Eye (tissue), 1 donor: ENCODE data around the gene GLB1L3.
A peak's percentile ranks its signal among the peaks of the same experiment; 100 is the strongest.
"Not testable (repeated sequence)": the region's sequence is repeated elsewhere in the genome, so short reads cannot be mapped to it uniquely, and the experiment has no call there.

Experiments used
- DNase-seq: peaks from one replicate; pipeline ENCODE4 v3.0.0-alpha.2; 2015

The GLB1L3 gene

DNA sequence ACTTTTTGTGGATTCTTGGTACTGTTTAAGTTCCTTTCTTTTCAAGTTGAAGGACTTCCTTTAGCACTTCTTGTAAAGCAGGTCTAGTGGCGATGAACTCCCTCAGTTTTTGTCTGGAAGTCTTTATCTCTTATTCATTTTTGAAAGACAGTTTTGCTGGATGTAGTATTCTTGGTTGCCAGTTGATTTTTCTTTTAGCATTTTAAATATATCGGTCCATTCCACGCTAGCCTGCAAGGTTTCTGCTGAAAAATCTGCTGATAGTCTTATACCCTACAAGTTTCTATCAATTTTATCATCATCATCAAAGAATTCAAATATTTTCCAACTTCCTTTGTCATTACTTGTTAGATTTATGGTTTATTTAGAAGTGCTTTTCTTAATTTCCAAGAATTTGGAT lies 40.9 kb downstream of the GLB1L3 start:
- DNase-seq = no peak

GRCh38 chr11:134321373-134321772 lies 45.2 kb downstream of the GLB1L3 start:
- not testable (repeated sequence) for DNase-seq

GRCh38 chr11:134322553-134322952 lies 46.4 kb downstream of the GLB1L3 start:
- DNase-seq = no peak

DNA sequence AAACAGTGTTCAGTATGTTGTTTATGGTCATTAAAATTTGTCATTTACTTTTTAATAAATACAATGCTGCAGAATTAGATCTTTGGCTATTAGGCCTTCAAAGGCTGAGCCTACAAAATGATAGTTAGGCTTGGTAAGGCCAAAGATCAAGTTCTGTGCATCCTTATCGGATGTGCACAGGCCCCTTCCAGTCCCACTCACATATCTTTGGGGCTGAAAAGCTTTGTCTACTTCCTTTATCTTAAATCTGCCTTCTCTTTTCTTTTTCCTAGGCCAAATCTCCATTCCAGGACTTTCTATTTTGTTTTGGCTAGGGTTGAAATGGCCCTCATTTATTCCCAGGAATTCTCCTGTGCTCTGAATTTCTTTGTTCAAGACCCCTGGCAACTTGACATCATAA lies 52.3 kb downstream of the GLB1L3 start:
- DNase-seq = no peak

GRCh38 chr11:134330611-134331353 lies 54.6 kb downstream of the GLB1L3 start:
- DNase-seq = peak; percentile 52

DNA sequence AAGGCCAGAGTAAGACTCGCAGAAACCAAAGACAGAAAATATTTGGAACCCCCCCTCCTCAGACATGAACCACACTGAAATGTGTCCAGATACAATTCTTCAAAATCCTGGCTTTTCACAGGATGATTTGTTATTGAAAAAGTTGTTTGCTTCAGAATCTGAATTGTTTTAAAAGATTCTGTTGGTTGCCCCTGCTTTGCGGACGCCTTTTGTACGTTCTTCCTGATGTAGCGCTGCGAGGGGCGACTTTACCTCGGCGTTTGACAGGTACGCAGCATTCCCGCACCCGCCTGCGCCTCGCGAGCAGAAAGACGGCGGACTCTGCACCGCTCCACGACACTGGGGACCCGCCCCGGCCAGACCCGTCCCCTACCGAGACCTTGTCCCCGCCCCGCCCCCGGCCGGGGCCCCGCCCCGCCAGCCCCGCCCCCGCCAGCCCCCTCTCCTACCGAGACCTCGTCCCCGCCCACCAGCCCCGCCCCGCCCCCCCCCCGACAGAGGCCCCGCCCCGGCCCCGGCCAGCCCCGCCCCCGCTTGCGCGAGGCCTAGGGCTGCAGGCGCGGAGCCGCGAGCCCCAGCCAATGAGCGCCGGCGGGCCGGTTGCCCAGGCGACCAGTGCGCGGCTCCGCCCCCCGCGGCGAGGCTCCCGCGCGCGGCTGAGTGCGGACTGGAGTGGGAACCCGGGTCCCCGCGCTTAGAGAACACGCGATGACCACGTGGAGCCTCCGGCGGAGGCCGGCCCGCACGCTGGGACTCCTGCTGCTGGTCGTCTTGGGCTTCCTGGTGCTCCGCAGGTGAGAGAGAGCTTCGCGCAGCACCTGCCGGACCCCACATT lies 55.4 kb downstream of the GLB1L3 start, which contains the start of gene GLB1L2:
TSS of gene GLB1L2 (plus strand) at position 635 of the 835 bp plus-strand sequence. CDS start at position 709, 74 bp downstream.
- DNase-seq = peak; percentile 87

DNA sequence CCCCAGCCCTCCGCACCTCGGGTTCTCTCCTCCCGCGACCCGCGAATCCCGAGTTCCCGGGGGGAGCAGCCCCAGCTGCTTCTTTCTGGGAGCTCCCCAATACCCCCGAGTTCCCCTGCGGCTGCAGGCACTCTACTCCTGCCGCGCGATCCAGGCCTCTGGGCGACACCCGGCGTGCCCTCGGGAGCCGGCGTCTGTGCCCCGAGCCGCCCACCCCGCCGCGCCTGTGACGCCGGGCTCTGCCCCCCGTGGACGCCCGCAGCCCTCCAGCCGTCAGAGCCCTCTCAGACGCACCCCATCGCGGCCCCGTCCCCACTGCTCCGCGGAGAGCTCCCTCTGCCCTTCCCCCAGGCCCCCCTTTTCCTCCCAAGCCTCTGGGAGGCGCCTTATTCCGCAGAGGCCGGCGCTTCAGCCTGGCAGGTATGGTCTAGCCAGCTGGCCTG lies 56.0 kb downstream of the GLB1L3 start:
- peak; percentile 66 for DNase-seq

- DNase-seq = no peak
Measured at GRCh38 chr11:134332782-134333181, 56.6 kb downstream of the GLB1L3 start.

- DNase-seq = no peak
Measured at GRCh38 chr11:134333312-134333711, 57.1 kb downstream of the GLB1L3 start.

- no peak for DNase-seq
Measured at GRCh38 chr11:134333946-134334345, 57.8 kb downstream of the GLB1L3 start.

DNA sequence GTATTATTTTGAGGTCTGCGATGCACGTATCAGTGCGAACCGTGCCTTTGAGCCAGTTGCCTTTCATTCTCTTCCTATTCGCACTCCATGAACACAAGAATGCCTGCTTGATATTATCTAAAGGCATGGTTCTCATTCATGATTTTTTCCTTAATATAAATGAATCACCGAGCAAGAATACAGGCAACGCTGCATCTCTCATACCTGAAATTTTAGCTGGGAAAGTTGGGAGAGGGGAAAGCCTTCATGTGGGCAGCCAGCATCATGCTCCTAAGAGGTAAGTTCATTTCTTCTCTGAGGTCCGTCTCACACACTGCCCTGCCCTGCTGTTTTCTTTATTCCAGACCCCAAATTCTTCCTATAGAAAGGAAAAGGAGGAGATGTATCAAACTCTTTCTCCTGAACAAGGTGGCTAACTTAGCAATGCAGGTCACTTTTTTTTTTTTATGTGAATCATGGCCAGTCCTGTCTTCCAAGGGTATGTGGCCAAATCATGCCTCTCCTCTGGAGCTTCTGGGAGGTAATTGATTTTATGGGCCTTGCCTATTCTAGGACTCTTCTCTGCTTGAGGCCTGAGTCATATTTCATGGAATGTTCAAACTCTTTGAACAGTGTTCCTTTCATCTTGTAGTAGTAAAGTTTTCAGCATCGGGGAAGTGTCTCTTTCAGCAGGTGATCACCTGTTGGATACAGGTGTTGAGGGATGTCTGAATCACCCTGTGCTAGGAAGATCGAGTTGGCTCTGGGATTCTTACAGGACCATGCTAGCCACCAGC lies 58.8 kb downstream of the GLB1L3 start:
- no peak for DNase-seq

DNA sequence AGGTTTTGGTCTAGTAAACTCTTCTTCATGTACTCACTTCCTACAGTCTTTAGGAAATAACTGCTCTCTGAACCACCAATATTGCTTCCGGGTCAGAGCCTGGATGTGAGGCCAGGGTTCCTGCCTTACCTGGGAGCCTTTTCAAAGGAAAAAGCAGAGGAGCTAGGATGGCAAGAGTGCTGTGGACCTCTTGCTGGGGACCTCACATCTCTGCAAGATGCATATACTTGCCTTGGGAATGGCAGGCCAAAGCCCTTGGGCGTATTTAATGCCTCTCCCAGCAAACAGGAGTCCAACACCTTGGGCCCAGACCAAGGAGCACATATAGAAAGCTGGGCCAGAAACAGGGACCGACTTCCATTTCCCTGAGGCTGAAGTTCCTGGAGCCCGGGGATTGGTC lies 60.9 kb downstream of the GLB1L3 start:
- DNase-seq = no peak

DNA sequence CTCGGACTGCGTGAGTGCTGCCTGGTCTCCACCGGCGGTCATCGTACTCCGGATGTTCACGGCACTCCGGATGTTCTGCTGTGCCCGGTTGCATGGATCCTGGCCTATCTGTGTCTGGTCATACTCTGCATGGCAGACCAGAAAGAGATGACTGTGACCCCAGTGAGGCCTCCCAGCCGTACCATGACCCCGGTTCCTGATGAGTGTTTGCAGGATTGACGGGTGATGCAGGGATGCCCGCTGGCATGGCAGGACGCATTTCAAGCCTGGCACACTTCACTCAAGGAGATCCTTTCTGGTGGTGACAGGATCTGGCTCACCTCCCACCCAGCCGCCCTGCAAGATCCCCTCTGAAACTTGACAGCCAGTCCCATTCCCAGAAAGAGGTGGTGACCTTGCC lies 61.9 kb downstream of the GLB1L3 start:
- no peak for DNase-seq

DNA sequence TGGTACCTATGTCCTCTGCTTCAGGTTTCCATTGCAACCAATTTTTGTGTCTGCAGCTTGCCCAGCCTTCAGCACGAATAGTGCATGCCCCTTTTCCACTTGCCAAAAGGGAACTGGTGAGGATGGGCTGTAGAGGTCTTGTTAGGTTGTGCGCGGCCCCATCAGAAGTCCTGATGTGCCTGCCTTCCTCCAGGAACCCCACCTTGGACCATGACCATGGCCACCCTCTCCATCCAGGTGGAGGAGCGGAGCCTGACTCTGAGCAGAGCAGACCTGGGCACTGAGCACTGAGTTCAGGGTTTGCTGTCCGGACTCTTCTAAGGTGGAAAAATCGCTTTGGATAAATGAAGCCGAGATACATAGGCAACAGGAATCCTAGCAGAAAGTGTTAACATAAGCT lies 62.5 kb downstream of the GLB1L3 start:
- no peak for DNase-seq

DNA sequence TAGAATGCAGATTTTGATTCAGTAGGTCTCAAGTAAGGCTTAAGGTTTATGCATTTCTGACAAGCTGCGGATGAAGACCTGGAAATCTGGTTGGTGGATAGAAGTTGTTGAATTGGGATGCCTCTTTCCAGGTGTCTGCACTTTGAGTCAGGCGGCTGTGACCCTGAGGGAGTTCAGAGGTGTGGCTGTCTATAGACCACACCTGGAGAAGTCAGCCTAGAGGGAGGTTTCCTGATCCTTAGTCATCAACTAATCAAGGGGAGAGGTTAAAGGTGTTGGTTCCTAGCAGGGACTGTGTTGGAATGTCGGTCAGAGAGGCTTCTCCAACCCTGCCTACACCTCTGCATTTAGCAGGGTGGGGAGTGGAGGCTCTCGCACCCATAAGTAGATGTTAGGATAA lies 63.6 kb downstream of the GLB1L3 start:
- no peak for DNase-seq

- no peak for DNase-seq
Measured at GRCh38 chr11:134340354-134340964, 64.3 kb downstream of the GLB1L3 start.

- no peak for DNase-seq
Measured at GRCh38 chr11:134341805-134342571, 65.8 kb downstream of the GLB1L3 start.

DNA sequence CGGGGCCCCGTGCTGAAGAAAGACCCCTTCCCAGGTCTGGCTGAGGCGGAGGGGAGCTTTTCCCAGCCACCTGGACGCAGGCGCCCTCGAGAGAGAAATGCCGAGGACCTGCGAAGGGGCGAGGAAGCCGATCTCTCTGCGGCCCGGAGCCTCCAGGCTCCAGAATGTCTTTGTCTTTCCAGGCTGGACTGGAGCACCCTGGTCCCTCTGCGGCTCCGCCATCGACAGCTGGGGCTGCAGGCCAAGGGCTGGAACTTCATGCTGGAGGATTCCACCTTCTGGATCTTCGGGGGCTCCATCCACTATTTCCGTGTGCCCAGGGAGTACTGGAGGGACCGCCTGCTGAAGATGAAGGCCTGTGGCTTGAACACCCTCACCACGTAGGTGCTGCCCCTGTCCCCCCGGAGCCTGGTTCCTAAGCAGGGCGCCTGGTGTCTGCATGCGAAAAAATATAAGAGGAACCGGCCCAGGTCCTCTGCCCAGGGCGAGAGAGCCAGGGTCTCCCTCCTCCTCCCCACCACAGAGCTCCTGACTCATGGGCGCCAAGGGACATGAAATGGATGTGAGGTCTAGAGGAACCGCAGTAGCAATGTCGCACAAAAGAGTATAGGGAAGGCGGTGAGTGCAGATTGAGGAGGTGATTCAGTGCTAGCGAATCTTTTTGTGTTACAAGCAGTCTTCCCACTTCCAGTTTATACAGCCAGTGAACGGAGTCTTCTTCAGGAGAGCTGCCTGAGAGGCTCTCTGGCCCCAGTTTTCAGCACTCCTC lies 66.6 kb downstream of the GLB1L3 start:
- no peak for DNase-seq

DNA sequence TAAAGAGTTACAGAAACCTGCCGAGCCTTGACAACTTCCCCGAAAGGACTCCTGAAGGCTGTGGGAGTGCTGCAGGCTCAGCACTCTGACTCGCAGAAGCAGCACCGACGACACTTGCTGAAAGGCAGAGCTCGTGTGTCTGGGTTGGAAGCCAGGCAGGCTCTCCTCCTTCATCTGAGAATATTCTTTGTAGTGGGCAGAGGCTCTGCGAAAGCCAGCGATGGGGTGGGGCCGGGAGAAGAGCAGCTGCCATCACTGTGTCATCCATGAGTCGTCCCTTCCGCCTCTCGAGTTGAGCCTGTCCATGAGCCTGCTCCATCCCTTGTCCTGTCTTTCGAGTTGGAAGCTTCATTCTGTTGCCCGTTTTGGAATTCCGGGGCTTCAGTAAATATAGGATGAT lies 67.5 kb downstream of the GLB1L3 start:
- DNase-seq = no peak

GRCh38 chr11:134344497-134345236 lies 68.5 kb downstream of the GLB1L3 start:
- not testable (repeated sequence) for DNase-seq

DNA sequence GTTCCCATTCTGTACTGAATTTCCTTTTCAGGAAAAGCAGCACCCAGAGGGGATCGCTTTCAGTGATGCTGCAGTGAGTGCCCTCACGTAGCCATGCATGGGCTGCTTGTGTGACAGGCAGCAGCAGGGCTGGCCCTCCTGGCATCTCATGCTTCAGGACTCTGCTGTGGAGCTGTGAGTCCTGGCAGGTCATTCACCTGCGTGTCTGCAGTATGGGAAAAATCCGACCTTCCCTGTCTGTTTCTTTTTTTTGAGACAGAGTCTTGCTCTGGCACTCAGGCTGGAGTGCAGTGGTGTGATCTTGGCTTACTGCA lies 69.0 kb downstream of the GLB1L3 start:
- no peak for DNase-seq
